ENCODE results near the gene LLGL2.

LLGL2 gene

DNA sequence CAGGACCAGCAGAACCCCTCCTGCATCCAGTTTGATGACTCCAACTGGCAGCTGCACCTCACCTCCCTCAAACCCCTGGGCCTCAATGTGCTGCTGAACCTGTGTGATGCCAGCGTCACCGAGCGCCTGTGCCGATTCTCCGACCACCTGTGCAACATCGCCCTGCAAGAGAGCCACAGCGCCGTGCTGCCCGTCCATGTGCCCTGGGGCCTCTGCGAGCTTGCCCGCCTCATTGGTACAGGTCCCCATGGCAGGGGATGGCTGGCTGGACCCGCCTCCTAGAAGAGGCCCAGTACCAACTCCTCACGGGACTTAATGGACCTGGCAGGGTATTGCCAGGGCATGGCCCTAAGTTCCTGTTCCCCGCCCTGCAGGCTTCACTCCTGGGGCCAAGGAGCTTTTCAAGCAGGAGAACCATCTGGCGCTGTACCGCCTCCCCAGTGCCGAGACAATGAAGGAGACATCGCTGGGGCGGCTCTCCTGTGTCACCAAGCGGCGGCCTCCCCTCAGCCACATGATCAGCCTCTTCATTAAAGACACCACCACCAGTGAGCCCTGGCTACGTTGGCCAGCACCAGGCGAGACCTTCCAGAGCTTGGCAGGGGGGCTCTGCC, 32.8 kb upstream of the LLGL2 start:
- DNase-seq = no peak

DNA sequence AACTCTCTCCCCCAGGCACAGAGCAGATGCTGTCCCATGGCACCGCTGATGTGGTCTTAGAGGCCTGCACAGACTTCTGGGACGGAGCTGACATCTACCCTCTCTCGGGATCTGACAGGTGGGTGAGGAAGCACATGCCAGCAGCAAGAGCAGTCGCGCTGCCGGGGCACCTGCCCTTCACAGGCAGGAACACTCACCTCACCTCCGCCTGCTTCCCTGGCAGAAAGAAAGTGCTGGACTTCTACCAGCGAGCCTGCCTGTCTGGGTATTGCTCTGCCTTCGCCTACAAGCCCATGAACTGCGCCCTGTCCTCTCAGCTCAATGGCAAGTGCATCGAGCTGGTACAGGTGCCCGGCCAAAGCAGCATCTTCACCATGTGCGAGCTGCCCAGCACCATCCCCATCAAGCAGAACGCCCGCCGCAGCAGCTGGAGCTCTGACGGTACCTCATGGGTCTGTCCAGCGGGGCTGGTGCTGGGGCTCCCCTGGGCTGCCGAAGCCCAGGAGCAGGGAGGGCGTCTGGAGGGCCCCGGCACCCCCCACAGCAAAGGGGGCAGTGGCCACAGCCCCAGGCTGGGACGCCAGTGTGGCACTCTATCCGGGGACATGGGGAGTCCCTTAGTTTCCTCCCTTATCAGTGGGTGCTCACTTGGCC, 31.9 kb upstream of the LLGL2 start:
- DNase-seq = no peak

DNA sequence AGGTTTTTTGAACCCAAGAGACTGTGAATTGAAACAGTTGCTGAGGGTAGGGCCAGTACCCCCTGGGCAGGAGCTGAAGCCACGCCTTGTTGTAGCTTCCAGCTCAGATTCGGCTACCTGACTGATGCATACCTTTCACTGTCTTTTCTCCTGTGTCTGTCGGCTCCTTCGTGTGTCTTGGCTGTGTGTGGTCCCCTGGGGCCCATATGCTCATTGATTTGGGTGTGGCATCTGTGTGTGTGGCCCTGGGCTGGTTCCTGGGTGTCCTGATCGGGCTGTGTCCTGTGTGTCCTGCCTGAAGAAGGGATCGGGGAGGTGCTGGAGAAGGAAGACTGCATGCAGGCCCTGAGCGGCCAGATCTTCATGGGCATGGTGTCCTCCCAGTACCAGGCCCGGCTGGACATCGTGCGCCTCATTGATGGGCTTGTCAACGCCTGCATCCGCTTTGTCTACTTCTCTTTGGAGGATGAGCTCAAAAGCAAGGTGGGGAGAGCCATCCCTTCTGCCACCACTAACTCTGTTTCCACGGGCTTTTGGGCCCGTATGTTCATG, 31.1 kb upstream of the LLGL2 start:
- no peak for DNase-seq

DNA sequence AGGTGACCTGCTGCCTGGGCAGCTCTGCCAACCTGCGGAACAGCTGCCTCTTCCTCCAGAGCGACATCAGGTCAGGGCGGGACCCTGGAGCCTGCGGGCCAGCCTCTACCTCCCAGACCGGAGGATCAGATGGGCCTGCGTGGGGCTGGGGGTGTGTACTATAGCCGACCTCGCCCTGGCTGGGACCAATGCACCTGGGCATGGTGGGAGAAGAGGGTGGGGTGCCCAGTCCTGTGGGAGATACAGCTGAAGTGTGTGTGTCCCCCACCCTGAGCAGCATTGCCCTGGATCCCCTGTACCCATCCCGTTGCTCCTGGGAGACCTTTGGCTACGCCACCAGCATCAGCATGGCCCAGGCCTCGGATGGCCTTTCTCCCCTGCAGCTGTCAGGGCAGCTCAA, 29.5 kb upstream of the LLGL2 start:
- no peak for DNase-seq

DNA sequence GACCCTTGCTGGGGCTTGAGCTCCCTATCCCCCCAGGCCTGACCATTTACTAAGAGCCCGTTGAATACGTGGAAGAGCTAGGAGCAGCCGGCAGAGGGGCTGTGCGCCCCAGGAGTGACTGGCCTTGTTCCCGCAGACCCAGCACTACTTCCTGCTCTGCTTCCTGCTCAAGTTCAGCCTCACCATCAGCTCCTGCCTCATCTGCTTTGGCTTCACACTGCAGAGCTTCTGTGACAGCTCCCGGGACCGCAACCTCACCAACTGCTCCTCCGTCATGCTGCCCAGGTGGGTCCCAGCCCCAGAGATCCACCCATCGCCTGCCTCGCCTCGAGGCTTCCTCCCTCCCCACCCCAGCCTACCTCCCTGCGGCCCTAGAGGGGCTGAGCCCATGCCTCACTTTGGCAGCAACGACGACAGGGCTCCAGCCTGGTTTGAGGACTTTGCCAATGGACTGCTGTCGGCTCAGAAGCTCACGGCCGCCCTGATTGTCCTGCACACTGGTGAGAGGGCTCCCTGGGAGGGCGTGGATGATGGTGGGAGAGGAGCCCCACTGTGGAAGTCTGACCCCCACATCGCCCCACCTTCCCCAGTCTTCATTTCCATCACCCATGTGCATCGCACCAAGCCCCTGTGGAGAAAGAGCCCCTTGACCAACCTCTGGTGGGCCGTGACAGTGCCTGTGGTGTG, 27.3 kb upstream of the LLGL2 start:
- no peak for DNase-seq

DNA sequence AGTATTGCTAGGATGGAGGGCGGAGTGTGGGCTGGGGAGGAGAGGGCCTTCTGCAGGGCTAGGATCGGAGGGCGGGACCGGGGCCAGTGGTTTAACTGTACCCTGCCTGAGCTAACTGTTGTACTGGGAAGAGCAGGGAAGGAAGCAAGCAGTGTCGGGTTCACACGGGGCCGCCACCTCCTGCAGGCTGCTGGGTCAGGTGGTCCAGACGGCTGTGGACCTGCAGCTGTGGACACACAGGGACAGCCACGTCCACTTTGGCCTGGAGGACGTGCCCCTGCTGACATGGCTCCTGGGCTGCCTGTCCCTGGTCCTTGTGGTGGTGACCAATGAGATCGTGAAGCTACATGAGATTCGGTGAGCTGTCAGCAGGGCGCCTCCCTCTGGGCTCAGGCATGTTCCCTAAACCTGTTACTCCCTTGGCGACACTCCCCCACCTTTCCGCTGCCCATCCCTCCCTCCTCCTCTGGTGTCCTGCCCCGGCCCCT, 26.7 kb upstream of the LLGL2 start:
- no peak for DNase-seq

DNA sequence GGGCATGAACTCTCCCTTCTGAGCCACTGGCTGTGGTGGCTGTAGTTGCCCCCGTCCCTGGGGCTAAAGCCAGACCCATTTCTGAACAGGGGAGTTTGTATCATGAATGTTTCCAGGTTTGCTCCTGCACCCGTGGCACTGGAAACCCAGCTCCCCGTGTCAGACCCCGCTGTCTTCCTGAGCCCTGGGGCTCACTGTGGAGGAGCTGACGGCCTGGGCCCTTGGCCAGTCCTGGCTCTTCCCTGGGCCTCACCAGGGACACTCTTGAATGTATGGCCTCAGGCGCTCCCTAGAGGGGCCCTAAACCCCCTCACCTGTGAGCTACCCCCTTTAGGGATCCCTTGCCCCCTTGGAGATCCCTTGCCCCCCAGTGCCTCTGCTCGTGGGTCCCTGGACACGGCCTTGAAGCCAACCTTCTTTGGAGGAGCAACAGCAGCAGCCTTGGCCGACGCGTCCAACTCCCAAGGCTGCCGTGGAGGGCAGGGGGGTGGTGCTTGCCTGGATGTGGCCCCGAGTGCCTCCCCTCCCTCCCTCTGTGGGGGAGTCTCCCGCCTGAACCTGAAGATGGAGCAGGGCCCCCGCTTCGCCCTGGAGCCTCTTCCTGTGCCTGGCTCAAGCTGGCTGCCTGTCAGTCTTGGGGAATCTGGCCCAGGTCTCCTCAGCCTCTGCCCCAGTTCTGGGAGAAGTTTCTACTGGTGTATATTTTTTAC, 26.0 kb upstream of the LLGL2 start:
- DNase-seq = no peak

DNA sequence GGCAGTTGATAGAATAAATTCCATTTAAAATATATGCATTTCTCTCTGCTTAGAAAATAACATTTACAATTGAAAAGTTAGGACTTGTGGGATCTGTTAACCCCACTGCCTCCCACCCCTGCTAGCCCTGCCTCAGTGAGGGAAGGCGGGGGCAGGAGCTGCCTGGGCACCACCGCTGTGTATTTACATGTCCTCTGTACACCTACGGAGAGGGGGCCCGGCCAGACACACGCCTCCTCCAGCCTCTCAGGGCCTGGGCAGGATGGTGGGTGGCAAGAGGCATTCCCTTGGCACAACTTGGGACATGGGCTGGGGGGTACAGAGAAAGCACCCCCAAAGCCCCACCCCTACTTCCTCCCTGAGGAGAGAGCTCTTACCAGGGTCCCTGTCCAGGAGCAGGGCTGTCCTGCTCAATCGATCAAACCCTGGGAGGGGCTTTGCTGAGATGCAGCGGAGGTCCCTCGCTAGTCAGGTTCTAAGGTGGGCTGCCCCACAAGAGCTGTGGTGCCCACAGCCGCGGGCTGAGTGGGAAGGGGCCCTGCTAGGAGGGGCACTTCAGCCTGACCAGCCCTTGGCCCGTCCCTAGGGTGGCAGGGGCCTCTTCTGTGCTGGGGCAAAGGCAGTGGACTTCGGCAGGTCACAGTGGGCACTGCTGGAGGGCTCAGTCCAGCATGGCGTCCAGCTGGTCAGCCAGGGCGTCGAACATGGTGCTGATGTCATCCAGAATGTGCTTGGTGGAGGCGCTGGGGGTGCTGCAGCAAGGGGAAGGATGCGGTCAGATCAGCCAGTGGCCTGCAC, 24.9 kb upstream of the LLGL2 start:
- DNase-seq = no peak

DNA sequence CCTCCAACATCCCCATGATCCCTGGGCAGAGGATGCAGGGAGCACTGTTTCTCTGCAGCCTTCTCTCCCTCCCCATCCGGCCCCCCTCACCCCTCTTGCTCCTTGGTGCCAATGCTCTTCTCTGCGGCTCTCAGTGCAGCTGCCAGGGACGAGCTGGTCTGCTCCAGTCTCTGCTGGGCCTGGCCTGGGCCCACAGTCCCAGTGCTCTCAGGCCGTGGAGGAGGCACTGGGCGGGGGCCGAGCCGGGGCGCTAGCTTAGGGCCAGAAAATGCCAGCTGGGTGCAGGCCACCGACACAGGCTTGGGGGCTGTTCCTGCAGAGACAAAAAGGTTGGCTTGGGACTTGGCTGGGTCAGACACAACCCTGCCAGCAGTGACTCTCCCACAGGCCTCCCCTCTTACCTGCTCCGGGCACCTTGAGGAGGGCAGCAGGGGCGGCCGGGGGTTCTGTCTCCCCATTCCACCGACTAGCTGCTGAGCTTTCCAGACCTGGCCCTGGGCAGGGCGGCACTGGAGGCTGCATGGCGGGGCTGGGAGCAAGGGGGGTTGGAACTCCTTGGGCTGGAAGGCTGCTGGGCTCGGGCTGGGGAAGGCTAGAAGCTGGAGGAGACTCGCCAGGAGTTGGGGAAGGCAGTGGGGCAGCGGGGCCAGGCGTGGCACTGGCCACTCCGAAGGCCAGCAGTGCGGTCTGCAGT, 24.0 kb upstream of the LLGL2 start:
- DNase-seq = no peak

DNA sequence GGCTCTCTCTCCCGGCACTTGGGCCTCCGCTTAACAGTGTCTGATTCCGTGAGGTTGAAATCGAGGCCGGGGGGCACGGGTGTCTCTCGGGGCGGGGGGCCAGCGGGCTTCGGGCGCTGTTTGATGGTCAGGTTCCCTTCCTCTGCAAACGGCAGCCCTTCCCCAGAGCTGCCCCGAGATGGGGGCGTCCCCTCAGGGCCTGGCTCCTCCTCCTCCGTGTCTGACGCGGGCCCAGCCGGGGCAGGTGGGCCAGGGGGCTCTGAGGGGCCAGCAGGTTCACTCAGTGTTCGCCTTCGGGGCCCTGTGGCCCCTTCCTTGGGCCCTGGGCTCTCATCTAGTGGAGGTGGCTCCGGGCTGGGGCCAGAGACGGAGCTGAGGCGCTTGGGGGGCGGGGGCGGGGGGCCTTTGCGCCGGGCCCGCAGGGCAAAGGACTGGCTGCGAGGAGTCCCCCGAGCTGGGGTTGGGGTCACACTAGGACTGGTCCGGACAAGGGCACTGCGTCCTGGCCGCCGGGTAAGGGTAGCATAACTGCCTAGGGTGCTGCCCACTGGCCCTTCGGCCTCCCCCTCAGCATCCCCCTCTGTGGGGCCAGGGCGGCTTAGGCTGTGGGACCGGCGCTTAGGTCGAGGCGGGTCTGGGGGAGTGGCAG, 23.3 kb upstream of the LLGL2 start:
- no peak for DNase-seq

DNA sequence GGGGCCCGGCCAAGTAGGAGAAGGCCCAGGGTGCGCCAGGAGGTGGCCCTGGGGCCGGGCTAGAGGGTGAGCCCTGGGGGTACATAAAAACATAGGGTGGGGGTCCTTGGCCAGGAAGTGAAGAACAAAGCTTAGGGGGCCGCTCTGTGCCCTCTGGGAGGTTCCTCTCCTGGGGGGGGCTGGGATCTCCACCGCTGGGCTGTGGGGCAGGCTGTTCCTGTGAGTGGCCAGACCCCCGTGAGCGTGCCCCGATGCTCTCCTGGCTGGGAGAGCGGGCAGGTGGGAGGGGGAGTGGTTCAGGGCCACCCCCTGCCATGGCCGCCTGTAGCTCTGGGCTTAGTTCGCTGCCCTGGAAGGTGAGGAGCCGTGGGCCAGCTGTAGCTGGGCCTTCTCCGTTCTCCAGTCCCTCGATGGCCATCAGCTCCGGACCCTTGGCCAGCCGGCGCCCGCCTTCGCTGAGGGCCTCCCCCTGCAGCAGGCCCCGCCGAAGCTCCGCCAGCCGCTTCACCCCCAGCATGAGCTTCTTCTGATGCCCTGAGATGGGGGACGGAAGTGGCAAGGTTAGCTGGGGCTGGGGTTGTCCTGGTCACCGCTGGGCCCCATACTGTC, 22.7 kb upstream of the LLGL2 start:
- DNase-seq = no peak

DNA sequence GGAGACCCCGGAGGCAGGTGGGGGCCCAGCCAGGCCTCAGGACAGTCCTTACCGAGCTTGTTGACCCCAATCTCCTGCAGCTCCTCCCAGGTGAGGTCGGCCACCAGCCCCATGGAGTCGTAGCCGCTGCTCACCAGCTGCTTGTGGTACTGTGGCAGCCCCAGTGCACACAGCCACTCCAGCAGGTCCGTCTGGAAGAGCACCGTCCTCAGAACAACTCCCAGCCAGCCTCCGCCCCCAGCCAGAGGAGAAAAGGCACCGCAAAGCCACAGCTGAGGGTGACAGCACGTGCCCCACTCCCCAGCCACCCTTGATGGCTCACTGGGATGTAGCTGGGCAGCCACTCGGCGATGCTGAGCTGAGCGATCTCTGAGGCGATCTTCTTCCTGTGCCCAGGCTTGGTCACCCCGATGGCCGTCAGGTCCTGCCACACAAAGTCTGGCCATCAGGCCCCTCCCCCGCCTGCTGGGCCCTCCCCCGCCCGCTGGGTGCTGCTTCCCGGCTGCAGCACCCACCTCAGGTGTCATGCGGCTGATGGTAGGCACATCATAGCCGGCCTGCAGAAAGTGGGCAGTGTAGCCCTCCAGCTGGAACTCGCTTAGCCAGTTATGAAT, 22.1 kb upstream of the LLGL2 start:
- no peak for DNase-seq

DNA sequence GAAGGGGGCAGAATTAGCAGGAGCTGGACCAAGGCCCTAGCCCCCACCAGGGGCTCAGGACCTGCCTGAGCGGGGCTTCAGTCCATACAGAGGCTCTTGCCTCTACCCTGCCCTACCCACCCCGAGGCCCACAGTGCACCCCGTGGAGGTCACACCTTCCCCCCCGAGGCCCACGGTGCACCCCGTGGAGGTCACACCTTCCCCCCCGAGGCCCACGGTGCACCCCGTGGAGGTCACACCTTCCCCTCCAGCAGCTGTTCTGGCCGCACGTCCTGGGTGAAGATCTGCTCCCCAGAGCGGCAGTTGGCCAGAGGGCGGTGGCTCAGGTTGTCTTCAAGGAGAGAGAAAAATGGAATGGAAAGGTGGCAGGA, 21.5 kb upstream of the LLGL2 start:
- no peak for DNase-seq

DNA sequence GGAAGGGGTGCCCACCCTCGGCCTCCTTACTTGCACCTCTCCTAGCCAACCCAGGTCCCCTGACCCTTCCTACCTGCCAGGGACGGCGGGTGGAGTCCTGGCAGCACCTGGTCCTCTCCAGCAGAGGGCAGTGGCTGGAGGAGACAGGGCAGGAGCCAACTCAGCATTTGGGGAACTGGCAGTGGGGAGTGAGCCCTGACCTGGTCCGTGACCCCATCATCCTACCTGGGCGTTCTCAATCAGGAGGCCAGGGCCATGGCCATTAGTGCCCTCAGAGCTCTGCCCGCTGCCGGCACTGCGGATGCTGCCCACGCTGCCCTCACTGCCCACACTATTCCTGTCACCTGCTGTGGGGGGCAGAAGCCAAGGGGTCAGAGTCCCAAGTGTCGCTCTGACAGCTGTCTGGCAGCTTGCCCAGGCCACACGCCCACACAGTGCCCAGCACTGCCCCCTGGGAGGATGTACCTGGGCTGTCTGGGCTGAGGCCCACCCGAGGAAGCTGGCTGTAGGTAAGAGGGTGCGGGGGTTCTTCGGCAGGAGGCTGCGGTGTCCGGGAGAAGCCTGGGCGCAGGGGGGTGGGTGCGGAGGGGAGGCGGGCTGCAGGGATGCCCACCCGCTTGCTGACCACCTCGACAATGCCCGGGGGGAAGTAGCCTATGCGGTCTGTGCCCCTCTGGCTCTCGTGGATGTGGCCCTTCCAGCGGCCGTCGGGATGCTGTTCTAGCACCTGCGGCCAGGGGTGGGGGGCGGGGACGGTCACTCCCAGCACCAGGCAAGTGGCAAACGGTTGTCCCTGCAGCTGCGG, 20.9 kb upstream of the LLGL2 start:
- DNase-seq = peak; percentile 14

DNA sequence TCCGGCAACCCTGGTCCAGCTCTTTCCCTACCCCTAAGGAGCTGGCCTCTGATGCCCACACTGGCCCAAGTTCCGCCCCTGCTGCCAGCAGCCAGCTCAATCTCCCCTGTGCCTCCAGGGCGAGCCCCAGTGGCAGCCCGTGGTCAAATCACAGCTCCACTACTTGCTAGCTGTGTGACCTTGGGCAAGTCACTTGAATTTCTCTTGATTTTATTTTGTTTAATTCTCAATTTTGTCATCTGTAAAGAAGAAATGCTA, 20.4 kb upstream of the LLGL2 start:
- no peak for DNase-seq

DNA sequence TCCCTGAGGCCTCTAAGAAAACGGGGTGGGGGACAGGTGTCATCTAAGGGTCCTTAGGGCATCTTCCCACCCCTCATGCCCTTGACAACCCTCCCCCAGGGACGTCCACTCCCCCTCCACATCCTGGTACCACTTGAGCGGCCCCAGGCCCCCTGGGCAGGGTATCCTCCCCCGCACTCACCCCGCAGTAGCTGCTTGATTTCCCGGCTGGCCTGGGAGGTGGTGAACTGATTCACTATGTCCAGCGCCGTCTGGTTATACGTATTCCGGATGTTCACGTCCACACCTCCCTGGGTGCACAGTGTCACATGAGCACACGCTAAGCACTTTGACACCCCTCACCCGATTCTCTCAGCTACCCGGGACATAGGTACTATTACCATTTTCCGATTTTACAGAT, 19.9 kb upstream of the LLGL2 start:
- no peak for DNase-seq

DNA sequence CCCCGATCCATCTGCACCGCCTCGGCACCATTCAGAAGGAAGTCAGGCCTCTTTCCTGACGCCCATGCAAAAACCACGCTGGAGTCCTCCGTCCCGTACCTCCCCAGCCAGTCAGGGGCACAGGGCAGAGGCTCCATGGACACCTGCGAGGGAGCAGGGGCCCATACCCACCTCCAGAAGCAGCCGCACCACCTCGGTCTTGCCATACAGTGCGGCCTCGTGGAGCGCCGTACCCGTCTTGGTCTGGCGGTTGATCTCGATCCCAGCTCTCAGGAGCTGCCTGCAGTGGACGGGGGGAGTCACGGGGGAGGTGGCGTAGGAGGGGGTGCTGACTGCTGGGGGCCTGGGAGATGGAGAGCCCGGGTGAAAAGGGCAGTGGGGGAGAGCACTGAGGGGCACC, 19.4 kb upstream of the LLGL2 start:
- no peak for DNase-seq

DNA sequence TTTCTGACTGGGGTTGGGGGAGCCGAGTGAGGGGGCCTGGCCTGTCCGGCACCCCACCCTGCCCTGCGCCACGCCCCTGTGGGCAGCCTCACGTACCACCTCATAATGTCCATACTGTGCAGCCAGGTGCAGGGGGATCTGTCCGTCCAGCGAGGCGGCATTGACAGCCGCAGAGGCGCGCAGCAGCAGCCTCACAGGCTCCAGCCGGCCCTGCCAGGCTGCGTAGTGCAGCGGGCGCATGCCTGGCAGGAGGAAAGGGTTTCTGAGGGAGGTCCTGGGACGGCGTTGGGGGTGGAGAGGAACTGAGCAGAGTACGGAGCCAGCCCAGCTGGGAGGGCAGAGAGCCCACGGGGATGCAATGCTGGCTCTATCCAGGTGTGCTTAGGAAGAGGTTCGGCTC, 18.6 kb upstream of the LLGL2 start:
- DNase-seq = no peak

DNA sequence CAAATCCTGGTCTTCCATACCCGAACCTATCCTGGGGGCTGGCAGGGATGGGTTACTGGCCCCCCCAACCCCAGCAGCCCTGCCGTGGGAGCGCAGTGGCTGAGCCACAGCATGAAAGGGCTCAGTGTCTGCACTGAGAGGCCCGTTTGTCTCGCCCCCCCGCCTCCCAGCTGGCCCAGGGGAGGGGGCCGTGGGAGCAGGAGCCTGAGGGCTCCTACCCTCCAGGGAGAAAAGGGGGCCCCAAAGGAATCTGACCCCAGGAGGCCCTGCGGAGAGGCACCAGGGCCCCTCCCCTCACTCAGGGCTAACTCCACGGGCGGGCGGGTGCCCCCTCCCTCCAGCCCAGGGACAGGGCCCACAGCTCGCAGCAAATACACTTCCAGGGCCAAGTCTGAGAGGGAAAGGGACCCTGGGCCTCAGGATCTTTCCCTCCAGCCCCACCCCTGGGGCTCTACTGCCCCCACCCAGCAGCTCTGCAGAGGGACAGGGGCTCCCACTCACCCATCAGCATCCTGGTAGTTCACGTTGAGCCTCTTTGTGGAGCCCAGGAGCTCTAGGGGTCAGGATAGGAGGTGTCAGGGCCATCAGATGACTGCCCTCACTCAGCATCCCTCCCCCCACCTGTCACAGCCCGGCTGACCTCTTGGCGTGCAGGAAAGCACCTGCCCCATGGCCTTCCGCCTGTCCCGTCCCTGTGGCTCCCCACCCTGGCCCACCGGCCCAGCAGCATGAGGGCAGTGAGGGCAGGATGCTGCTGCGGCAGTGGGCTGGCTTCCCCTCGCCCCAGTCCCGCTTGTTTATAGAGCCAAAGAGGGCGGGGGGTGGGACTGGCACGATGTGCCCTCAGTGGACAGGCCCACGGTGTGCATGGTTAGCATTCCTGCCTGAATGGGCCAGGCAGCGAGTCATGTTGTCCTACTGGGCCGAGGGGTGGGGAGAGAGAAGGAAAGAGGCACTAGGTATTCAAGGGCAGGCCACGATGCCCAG, 17.5 kb upstream of the LLGL2 start:
- no peak for DNase-seq

Measured in HCEC 1CT (cell line).